Esophagus squamous epithelium (tissue), 5 donors: ENCODE results near the gene LRRC52. TPM values are rescaled to one million over a fixed set of nuclear protein-coding genes. Genes with fewer than 3 reads are reported as not detected.

ENCODE experiments used
- DNase-seq: peaks from one replicate; lab custom pipeline; 2025; lab: John Stamatoyannopoulos, UW
- H3K27ac ChIP-seq, 4 donors: fragments of 200-600 bp; sonication (generic); one replicate each; pipeline ENCODE4 v1.5.1; 2016 to 2019; ENCODE audit warnings: mild to moderate bottlenecking in 1 of 4
- H3K27me3 ChIP-seq, 4 donors: fragments of 200-600 bp; sonication (generic); 1 replicate in 3 of 4; 2 replicates in 1 of 4; pipeline versions ENCODE4 v1.5.1 to v1.6.0; 2017 to 2021; ENCODE audit warnings: antibody characterized with exemption in 1 of 4
- H3K36me3 ChIP-seq, 3 donors: fragments of 200-600 bp; sonication (generic); one replicate each; pipeline ENCODE4 v1.5.1; 2016 to 2019
- H3K4me1 ChIP-seq, 3 donors: fragments of 200-600 bp; sonication (generic); one replicate each; pipeline ENCODE4 v1.5.1; 2017 to 2019
- H3K4me3 ChIP-seq, 4 donors: fragments of 200-600 bp; sonication (generic); 1 replicate in 3 of 4; 2 replicates in 1 of 4; pipeline ENCODE4 v1.5.1; 2016 to 2019; ENCODE audit warnings: mild to moderate bottlenecking in 2 of 4, moderate library complexity in 1 of 4
- H3K9me3 ChIP-seq, 3 donors: fragments of 200-600 bp; sonication (generic); one replicate each; pipeline ENCODE4 v1.5.1; 2016 to 2019
- POLR2A ChIP-seq, 4 donors: fragments of 450-650 bp; IDR thresholded peaks; one replicate each; pipeline ENCODE4 v1.6.1; 2017; ENCODE audit warnings: antibody characterized with exemption in 4 of 4, mild to moderate bottlenecking in 4 of 4, moderate library complexity in 3 of 4
- WGBS, 2 donors: methylation state at CpG; one replicate each; pipeline ENCODE4 v1.1.5; 2018; 5-methylcytosine and 5-hydroxymethylcytosine counted together
- intact Hi-C: fragments of 100-400 bp; cut with DNase I; formaldehyde crosslinking; loops from one replicate; pipeline ENCODE4 v1.15.0; 2022
- total RNA-seq, 4 donors: library from RNA; depleted of rRNA; stranded (reverse); fragments of >200 nt; gene quantifications; one replicate each; pipeline ENCODE4 v1.1.0, GENCODE V29; 2016
- TF ChIP-seq, protein P1 (sequence below), 6 experiments: fragments of 450-650 bp in 4 of 6; fragments of 200-600 bp in 2 of 6; sonication (generic) in 2 of 6; IDR thresholded peaks; one replicate each; pipeline ENCODE4 v1.5.1; 2016 to 2019; ENCODE audit warnings: antibody characterized with exemption in 6 of 6, mild to moderate bottlenecking in 4 of 6, moderate library complexity in 4 of 6
- donor health status: DM: yes; HTN: yes; CAD: no.

The LRRC52 gene
- total RNA-seq, 4 donors from 2014 or later: not detected

GRCh38 chr1:165497069-165498013, 46.5 kb upstream of the LRRC52 start:
- no peak overlapping the region for H3K27ac ChIP-seq
- intact Hi-C loops: no loop called here
- 81 to 92% methylated on average over 7 to 8 of the region's 12 CpGs for WGBS, 2 donors
- no peak for TF ChIP-seq POLR2A (IDR thresholded peaks at IDR 0.05)
- TF ChIP-seq, protein P1, sequence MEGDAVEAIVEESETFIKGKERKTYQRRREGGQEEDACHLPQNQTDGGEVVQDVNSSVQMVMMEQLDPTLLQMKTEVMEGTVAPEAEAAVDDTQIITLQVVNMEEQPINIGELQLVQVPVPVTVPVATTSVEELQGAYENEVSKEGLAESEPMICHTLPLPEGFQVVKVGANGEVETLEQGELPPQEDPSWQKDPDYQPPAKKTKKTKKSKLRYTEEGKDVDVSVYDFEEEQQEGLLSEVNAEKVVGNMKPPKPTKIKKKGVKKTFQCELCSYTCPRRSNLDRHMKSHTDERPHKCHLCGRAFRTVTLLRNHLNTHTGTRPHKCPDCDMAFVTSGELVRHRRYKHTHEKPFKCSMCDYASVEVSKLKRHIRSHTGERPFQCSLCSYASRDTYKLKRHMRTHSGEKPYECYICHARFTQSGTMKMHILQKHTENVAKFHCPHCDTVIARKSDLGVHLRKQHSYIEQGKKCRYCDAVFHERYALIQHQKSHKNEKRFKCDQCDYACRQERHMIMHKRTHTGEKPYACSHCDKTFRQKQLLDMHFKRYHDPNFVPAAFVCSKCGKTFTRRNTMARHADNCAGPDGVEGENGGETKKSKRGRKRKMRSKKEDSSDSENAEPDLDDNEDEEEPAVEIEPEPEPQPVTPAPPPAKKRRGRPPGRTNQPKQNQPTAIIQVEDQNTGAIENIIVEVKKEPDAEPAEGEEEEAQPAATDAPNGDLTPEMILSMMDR (IDR thresholded peaks at IDR 0.05): no peak
- no peak overlapping the region for H3K4me3 ChIP-seq
- H3K27me3 ChIP-seq: no peaks in the 10 kb centered on the region
- no peaks in the 10 kb centered on the region for H3K36me3 ChIP-seq
- DNase-seq: no peak
- H3K9me3 ChIP-seq: no peaks in the 10 kb centered on the region
- H3K4me1 ChIP-seq: no peaks in the 10 kb centered on the region

DNA sequence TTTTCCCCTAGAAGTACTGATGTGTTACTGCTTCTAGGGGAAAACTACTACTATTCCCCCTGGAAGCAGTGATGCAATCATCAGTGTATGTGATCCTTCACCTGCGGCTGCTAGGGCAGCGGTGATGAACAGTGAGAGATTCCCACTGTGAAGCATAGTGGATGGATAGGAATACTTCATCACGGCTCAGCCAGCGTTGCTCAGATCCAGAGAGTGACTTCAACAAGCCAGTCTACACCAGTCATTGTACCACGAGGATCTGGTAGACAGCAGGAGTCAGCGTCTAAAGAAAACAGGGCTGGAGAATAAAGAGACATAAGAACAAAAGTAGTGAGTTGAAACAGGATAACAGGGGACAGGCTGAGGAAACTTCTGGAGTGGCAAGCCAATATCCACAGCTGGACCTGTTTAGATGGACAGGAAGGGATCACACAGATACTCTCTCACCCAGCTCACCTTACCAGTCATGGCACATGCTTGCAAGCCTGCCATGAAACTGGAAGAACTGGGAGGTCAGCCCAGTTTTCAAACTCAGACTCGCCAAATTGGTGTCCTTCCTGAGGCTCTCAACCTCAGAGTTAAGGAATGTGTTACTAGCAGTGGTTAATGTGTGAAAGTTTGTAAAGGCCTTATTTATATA, 42.4 kb upstream of the LRRC52 start:
- 63 to 72% methylated on average over 7 of the region's 7 CpGs for WGBS, 2 donors
- no peak for DNase-seq
- H3K9me3 ChIP-seq: no peaks in the 10 kb centered on the region
- no peaks in the 10 kb centered on the region for H3K36me3 ChIP-seq
- TF ChIP-seq POLR2A (IDR thresholded peaks at IDR 0.05): no peak
- TF ChIP-seq, protein P1 (IDR thresholded peaks at IDR 0.05): no peak
- H3K4me3 ChIP-seq: no peak overlapping the region
- intact Hi-C loops: no loop called here
- H3K4me1 ChIP-seq: no peaks in the 10 kb centered on the region
- H3K27ac ChIP-seq: no peak overlapping the region
- H3K27me3 ChIP-seq: no peaks in the 10 kb centered on the region

DNA sequence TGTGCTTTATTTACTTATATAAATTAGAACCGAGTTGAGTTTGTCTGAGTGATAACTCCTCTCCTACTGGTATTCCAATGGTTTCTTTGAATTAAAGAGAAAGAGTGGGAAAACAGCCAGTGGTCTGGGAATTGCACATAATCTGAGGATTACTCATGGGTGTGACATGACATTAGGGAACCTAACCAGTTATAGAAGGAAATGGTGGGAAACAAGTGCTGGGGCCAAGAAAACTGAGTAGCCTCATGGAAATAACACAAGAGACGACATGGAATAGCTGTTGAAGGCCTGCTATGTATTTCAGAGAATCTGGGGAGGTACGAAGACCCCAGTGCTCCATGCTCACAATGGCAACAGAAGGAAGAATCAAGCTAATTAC, 41.8 kb upstream of the LRRC52 start:
- H3K27me3 ChIP-seq: no peaks in the 10 kb centered on the region
- TF ChIP-seq, protein P1 (IDR thresholded peaks at IDR 0.05): no peak
- TF ChIP-seq POLR2A (IDR thresholded peaks at IDR 0.05): no peak
- intact Hi-C loops: no loop called here
- WGBS, 2 donors: 56 to 62% methylated on average over 3 of the region's 3 CpGs
- DNase-seq: no peak
- no peaks in the 10 kb centered on the region for H3K4me1 ChIP-seq
- no peak overlapping the region for H3K27ac ChIP-seq
- no peak overlapping the region for H3K4me3 ChIP-seq
- no peaks in the 10 kb centered on the region for H3K36me3 ChIP-seq
- H3K9me3 ChIP-seq: no peaks in the 10 kb centered on the region

DNA sequence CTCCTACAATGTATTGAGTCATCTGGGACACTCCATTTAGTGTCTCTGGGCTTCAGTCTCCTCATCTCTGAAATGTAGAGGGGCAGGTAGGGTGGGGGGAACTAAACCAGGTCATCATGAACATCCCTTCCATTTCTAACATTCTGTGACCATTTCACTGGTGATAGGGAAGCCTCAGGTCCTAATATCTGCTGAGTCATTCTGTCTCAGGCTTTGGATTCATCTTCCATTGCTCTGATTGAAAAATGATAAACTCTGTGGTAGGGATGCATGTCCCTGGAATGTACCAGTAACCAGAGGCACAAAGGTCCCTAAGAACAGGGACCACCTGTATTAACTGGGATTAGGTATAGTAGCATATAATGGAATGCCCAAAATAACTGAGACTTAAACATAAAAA, 36.2 kb upstream of the LRRC52 start:
- H3K4me3 ChIP-seq: no peak overlapping the region
- DNase-seq: no peak
- H3K36me3 ChIP-seq: no peaks in the 10 kb centered on the region
- H3K27ac ChIP-seq: no peak overlapping the region
- intact Hi-C loops: no loop called here
- H3K4me1 ChIP-seq: no peaks in the 10 kb centered on the region
- no peaks in the 10 kb centered on the region for H3K9me3 ChIP-seq
- TF ChIP-seq, protein P1 (IDR thresholded peaks at IDR 0.05): no peak
- no peaks in the 10 kb centered on the region for H3K27me3 ChIP-seq

DNA sequence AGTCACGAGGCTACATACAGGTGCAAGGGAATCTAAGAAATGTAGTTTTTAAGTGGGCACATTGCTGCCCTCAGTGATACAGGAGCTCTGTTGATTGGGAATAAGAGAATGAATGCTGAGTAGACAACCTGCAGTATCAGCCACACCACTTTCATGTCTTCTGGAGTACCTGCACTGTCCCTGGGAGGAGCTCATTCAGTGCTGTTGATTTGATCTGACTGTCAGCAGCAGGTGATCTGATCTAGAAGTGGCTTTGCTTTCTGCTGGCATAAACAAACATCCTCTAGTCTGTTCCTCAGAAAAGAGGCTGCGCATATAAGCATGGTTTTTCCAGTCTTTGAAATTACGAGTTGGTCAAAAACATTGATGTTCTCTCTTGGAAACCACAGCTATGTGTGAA, 35.5 kb upstream of the LRRC52 start:
- H3K27ac ChIP-seq: no peak overlapping the region
- H3K27me3 ChIP-seq: no peaks in the 10 kb centered on the region
- intact Hi-C loops: no loop called here
- TF ChIP-seq, protein P1 (IDR thresholded peaks at IDR 0.05): no peak
- TF ChIP-seq POLR2A (IDR thresholded peaks at IDR 0.05): no peak
- WGBS, 2 donors: 83 to 87% methylated on average over 3 of the region's 3 CpGs
- no peaks in the 10 kb centered on the region for H3K36me3 ChIP-seq
- H3K9me3 ChIP-seq: no peaks in the 10 kb centered on the region
- no peaks in the 10 kb centered on the region for H3K4me1 ChIP-seq
- no peak overlapping the region for H3K4me3 ChIP-seq
- DNase-seq: no peak
